ENCODE results near the gene CADM2. TPM values are rescaled to one million over a fixed set of nuclear protein-coding genes. Genes with fewer than 3 reads are reported as not detected.

The CADM2 gene
- total RNA-seq, 1 experiment from 2014 or later: 3.7 TPM

DNA sequence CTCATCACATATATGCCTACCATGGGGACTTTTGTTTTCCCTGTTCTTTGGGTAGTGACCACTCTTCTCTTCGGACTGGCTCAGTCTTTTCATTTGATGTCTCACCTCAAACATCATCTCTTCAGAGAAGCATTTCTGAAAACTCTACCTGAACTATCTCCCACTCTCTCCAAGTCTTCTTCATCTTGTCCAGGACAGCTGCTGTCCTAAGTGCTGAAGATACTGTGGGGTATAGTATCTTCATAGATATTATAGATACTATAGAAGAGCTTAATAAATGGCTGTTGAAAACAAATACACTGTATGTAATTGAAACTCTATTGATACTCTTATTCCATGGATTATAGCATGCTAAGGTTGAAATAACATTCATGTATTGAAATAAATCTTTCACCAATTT is 672.3 kb downstream of the CADM2 start:
- CTCF ChIA-PET: no interaction called here
- H3K27me3 ChIP-seq (replicated peaks; ENCODE audit: insufficient read depth, low read depth, low read length, poor library complexity): no peaks in the 10 kb centered on the region
- H3K27ac ChIP-seq (ENCODE audit: low read depth, low read length, poor library complexity, severe bottlenecking): no peak overlapping the region
- no peaks in the 10 kb centered on the region for H3K4me1 ChIP-seq (ENCODE audit: insufficient read depth, low read length, poor library complexity, severe bottlenecking)
- BruUV-seq (replicated peaks): no TSS peak
- DNase-seq (ENCODE audit: low spot score): no peak
- TF ChIP-seq, protein P1, sequence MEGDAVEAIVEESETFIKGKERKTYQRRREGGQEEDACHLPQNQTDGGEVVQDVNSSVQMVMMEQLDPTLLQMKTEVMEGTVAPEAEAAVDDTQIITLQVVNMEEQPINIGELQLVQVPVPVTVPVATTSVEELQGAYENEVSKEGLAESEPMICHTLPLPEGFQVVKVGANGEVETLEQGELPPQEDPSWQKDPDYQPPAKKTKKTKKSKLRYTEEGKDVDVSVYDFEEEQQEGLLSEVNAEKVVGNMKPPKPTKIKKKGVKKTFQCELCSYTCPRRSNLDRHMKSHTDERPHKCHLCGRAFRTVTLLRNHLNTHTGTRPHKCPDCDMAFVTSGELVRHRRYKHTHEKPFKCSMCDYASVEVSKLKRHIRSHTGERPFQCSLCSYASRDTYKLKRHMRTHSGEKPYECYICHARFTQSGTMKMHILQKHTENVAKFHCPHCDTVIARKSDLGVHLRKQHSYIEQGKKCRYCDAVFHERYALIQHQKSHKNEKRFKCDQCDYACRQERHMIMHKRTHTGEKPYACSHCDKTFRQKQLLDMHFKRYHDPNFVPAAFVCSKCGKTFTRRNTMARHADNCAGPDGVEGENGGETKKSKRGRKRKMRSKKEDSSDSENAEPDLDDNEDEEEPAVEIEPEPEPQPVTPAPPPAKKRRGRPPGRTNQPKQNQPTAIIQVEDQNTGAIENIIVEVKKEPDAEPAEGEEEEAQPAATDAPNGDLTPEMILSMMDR (conservative IDR thresholded peaks at IDR 0.05; ENCODE audit: low read depth, low read length): no peak
- TF ChIP-seq EZH2 (IDR thresholded peaks at IDR 0.05; ENCODE audit: borderline replicate concordance, low read depth, low read length, poor library complexity, severe bottlenecking): no peak
- no peak overlapping the region for H3K4me3 ChIP-seq (ENCODE audit: low read depth, low read length, poor library complexity, severe bottlenecking)
- no peaks in the 10 kb centered on the region for H3K9me3 ChIP-seq (ENCODE audit: low read depth, low read length, poor library complexity, severe bottlenecking)
- POLR2A ChIA-PET (ENCODE audit: low non-redundant PET): no interaction called here
- H3K36me3 ChIP-seq (ENCODE audit: insufficient read depth, low read length, poor library complexity, severe bottlenecking): no peaks in the 10 kb centered on the region
- intact Hi-C loops (cut with micrococcal nuclease; ENCODE audit: unreplicated experiment): no loop called here

DNA sequence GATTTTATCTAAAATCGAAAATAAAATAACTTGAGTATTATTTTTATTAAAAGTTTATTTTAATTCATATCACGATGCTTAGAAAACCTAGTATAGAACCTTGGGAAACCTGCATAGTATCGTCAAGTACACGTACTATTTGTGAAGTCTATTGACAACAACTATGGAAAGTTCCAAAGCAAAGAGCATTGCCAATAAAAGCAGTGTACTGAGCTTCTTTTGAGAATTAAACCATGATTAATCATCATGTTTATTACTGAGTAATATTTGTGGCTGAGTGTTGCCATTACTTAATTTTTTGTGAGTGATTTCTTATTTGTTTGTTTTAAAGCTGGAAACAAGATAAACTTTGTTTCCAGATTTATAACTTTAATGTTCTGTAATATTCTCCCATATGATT is 674.1 kb downstream of the CADM2 start:
- no peak overlapping the region for H3K4me3 ChIP-seq (ENCODE audit: low read depth, low read length, poor library complexity, severe bottlenecking)
- TF ChIP-seq EZH2 (IDR thresholded peaks at IDR 0.05; ENCODE audit: borderline replicate concordance, low read depth, low read length, poor library complexity, severe bottlenecking): no peak
- TF ChIP-seq, protein P1 (conservative IDR thresholded peaks at IDR 0.05; ENCODE audit: low read depth, low read length): no peak
- CTCF ChIA-PET: no interaction called here
- BruUV-seq (replicated peaks): no TSS peak
- intact Hi-C loops (cut with micrococcal nuclease; ENCODE audit: unreplicated experiment): no loop called here
- no peaks in the 10 kb centered on the region for H3K9me3 ChIP-seq (ENCODE audit: low read depth, low read length, poor library complexity, severe bottlenecking)
- POLR2A ChIA-PET (ENCODE audit: low non-redundant PET): no interaction called here
- H3K4me1 ChIP-seq (ENCODE audit: insufficient read depth, low read length, poor library complexity, severe bottlenecking): no peaks in the 10 kb centered on the region
- no peaks in the 10 kb centered on the region for H3K27me3 ChIP-seq (replicated peaks; ENCODE audit: insufficient read depth, low read depth, low read length, poor library complexity)
- no peaks in the 10 kb centered on the region for H3K36me3 ChIP-seq (ENCODE audit: insufficient read depth, low read length, poor library complexity, severe bottlenecking)
- H3K27ac ChIP-seq (ENCODE audit: low read depth, low read length, poor library complexity, severe bottlenecking): no peak overlapping the region
- DNase-seq (ENCODE audit: low spot score): no peak

GRCh38 chr3:85652360-85652759 is 693.6 kb downstream of the CADM2 start:
- no peak for TF ChIP-seq EZH2 (IDR thresholded peaks at IDR 0.05; ENCODE audit: borderline replicate concordance, low read depth, low read length, poor library complexity, severe bottlenecking)
- TF ChIP-seq, protein P1 (conservative IDR thresholded peaks at IDR 0.05; ENCODE audit: low read depth, low read length): no peak
- H3K36me3 ChIP-seq (ENCODE audit: insufficient read depth, low read length, poor library complexity, severe bottlenecking): no peaks in the 10 kb centered on the region
- H3K27ac ChIP-seq (ENCODE audit: low read depth, low read length, poor library complexity, severe bottlenecking): no peak overlapping the region
- H3K4me1 ChIP-seq (ENCODE audit: insufficient read depth, low read length, poor library complexity, severe bottlenecking): no peaks in the 10 kb centered on the region
- H3K9me3 ChIP-seq (ENCODE audit: low read depth, low read length, poor library complexity, severe bottlenecking): no peaks in the 10 kb centered on the region
- ChIA-PET CTCF (no interaction called here), POLR2A (ENCODE audit: low non-redundant PET) (no interaction called here)
- intact Hi-C loops (cut with micrococcal nuclease; ENCODE audit: unreplicated experiment): no loop called here
- no peaks in the 10 kb centered on the region for H3K27me3 ChIP-seq (replicated peaks; ENCODE audit: insufficient read depth, low read depth, low read length, poor library complexity)
- H3K4me3 ChIP-seq (ENCODE audit: low read depth, low read length, poor library complexity, severe bottlenecking): no peak overlapping the region
- no peak for DNase-seq (ENCODE audit: low spot score)
- BruUV-seq (replicated peaks): no TSS peak

Measured in A673 (cell line).